ENCODE measurements around the gene C2orf68. TPM values are rescaled to one million over a fixed set of nuclear protein-coding genes. Genes with fewer than 3 reads are reported as not detected.

Gene C2orf68
- total RNA-seq, 1 experiment from 2014 or later = 23.7 TPM

GRCh38 chr2:85651097-85651496, 39.2 kb upstream of the C2orf68 start:
- no peak overlapping the region for H3K27ac ChIP-seq (ENCODE audit: low read length)
- ATAC-seq = no peak
- DNase-seq (ENCODE audit: low read depth, low spot score) = no peak
- no peak overlapping the region for H3K4me3 ChIP-seq (ENCODE audit: low read depth in 2 of 2, low read length in 2 of 2)
- H3K27me3 ChIP-seq (ENCODE audit: control insufficient read depth, insufficient read depth, low read length) = no peaks in the 10 kb centered on the region
- no peaks in the 10 kb centered on the region for H3K4me1 ChIP-seq (ENCODE audit: control insufficient read depth, insufficient read depth, low read length)
- CTCF ChIA-PET = no interaction called here
- in situ Hi-C loops (cut with HindIII; ENCODE audit: low pct_unique_long_range_greater_than_20kb, low sequenced_read_pairs) = no loop called here
- intact Hi-C loops (cut with micrococcal nuclease; ENCODE audit: unreplicated experiment) = no loop called here
- TF ChIP-seq TCF7L2 (IDR thresholded peaks at IDR 0.05; ENCODE audit: low read depth, low read length) (no peak), REST (IDR thresholded peaks at IDR 0.05; ENCODE audit: insufficient read depth in 1 of 2, low read depth in 2 of 2, low read length in 1 of 2) (no peak), POLR2AphosphoS5 (IDR thresholded peaks at IDR 0.05; ENCODE audit: low read depth, low read length) (no peak), SIN3A (IDR thresholded peaks at IDR 0.05; ENCODE audit: borderline replicate concordance, insufficient read depth, low read depth, low read length) (no peak)
- TF ChIP-seq, protein P1, sequence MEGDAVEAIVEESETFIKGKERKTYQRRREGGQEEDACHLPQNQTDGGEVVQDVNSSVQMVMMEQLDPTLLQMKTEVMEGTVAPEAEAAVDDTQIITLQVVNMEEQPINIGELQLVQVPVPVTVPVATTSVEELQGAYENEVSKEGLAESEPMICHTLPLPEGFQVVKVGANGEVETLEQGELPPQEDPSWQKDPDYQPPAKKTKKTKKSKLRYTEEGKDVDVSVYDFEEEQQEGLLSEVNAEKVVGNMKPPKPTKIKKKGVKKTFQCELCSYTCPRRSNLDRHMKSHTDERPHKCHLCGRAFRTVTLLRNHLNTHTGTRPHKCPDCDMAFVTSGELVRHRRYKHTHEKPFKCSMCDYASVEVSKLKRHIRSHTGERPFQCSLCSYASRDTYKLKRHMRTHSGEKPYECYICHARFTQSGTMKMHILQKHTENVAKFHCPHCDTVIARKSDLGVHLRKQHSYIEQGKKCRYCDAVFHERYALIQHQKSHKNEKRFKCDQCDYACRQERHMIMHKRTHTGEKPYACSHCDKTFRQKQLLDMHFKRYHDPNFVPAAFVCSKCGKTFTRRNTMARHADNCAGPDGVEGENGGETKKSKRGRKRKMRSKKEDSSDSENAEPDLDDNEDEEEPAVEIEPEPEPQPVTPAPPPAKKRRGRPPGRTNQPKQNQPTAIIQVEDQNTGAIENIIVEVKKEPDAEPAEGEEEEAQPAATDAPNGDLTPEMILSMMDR (IDR thresholded peaks at IDR 0.05) = no peak
- no TSS peak for BruUV-seq (replicated peaks)
- H3K36me3 ChIP-seq (ENCODE audit: control insufficient read depth, insufficient read depth, low read length) = peaks cover 23% of the 10 kb centered on the region
- no peaks in the 10 kb centered on the region for H3K9me3 ChIP-seq (ENCODE audit: control insufficient read depth, insufficient read depth, low read depth, low read length)
- POLR2A ChIA-PET = no interaction called here

- no peaks in the 10 kb centered on the region for H3K27me3 ChIP-seq (ENCODE audit: control insufficient read depth, insufficient read depth, low read length)
- no peak for DNase-seq (ENCODE audit: low read depth, low spot score)
- intact Hi-C loops (cut with micrococcal nuclease; ENCODE audit: unreplicated experiment) = no loop called here
- POLR2A ChIA-PET = interaction anchor here (0.7 kb wide), 1 partner anchor 160 kb away, joined by 4 read pairs; no protein-coding TSS in a partner anchor
- in situ Hi-C loops (cut with HindIII; ENCODE audit: low pct_unique_long_range_greater_than_20kb, low sequenced_read_pairs) = no loop called here
- no peak for ATAC-seq
- no peaks in the 10 kb centered on the region for H3K9me3 ChIP-seq (ENCODE audit: control insufficient read depth, insufficient read depth, low read depth, low read length)
- peaks cover 29% of the 10 kb centered on the region for H3K36me3 ChIP-seq (ENCODE audit: control insufficient read depth, insufficient read depth, low read length)
- H3K4me1 ChIP-seq (ENCODE audit: control insufficient read depth, insufficient read depth, low read length) = no peaks in the 10 kb centered on the region
- CTCF ChIA-PET = no interaction called here
- no TSS peak for BruUV-seq (replicated peaks)
- TF ChIP-seq REST (IDR thresholded peaks at IDR 0.05; ENCODE audit: insufficient read depth in 1 of 2, low read depth in 2 of 2, low read length in 1 of 2) (no peak), SIN3A (IDR thresholded peaks at IDR 0.05; ENCODE audit: borderline replicate concordance, insufficient read depth, low read depth, low read length) (no peak), TCF7L2 (IDR thresholded peaks at IDR 0.05; ENCODE audit: low read depth, low read length) (no peak), POLR2AphosphoS5 (IDR thresholded peaks at IDR 0.05; ENCODE audit: low read depth, low read length) (no peak)
- TF ChIP-seq, protein P1 (IDR thresholded peaks at IDR 0.05) = no peak
- H3K4me3 ChIP-seq (ENCODE audit: low read depth in 2 of 2, low read length in 2 of 2) = no peak overlapping the region
- H3K27ac ChIP-seq (ENCODE audit: low read length) = no peak overlapping the region
These were observed 38.6 kb upstream of the C2orf68 start for GRCh38 chr2:85650456-85650855.

All from Panc1 (cell line).